Fibroblast of lung (primary cell): Measurements from ENCODE around the gene MUC2.

Experiments
- CTCF ChIP-seq, 2 donors: IDR thresholded peaks in 1 of 2; conservative IDR thresholded peaks in 1 of 2; 1 replicate in 1 of 2; 2 replicates in 1 of 2; pipeline ENCODE4 v1.5.1; 2011 to 2012; ENCODE audit warnings: low read length in 2 of 2, control low read depth in 1 of 2, inconsistent platforms in 1 of 2, low read depth in 1 of 2, mild to moderate bottlenecking in 1 of 2
- EZH2 ChIP-seq: IDR thresholded peaks from 2 replicates; pipeline ENCODE4 v1.5.1; 2012; ENCODE audit warnings: low read length, control low read depth, mild to moderate bottlenecking; ENCODE audit errors: missing control alignments

GRCh38 chr11:1105183-1105565 lies 30.5 kb downstream of the MUC2 start:
- TF ChIP-seq CTCF (conservative IDR thresholded peaks at IDR 0.05 in 1 of 2, IDR thresholded peaks at IDR 0.05 in 1 of 2; ENCODE audit: low read depth in 1 of 2, low read length in 2 of 2) (no peak), EZH2 (no peak)
